HG03039 (cell line): Measurements from ENCODE around the gene SMO.
"Not testable (repeated sequence)": the region's sequence is repeated elsewhere in the genome, so short reads cannot be mapped to it uniquely, and the experiment has no call there.

Experiments used
- ATAC-seq: cut with Tn5 transposase; IDR thresholded peaks from one replicate; pipeline ENCODE4 v1.9.1; 2021; ENCODE audit warnings: mild to moderate bottlenecking, moderate library complexity; ENCODE audit not compliant: unreplicated experiment

The SMO gene

DNA sequence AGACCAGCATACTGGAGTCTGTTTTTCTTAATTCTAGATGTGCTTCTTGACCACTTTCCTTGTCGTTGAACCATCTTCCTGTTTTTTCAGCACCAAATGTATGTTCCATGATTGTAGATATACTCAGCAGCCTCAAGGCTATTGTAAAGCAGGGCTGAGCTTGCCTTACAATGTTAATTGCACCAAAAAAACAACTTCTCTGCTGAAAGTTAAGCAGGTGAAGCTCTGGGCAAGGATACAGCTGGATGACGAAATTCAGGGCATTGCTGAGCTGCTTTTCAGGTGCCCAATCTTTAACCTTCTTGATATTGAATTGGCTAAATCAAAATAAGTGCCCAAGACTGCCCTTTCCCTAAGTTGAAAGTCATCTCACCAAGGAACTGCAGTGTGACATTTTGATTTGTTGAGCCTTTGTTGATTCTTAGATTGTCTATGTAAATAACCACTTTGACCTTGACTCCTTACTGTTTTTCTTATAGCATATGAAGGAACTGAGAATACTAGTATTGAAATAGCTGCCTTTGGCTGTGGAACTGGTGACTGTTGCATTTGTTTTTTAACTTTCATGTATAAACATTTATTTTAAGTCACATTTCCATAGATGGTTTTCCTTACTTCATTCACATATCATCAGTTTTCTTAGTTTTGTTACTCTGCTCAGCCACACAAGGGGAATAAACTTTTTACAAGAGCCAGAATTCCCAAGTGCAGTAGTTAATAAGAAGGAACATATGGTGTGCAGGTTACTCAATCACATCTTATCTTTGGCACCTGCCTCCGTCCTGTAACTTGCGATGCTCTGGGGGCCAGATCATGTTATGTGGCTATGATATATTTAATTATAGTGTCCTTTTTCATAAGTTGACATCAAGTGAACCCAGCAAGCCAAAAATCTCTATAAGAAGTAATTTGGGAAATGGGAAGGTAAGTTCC, 39.5 kb downstream of the SMO start:
- no peak for ATAC-seq

DNA sequence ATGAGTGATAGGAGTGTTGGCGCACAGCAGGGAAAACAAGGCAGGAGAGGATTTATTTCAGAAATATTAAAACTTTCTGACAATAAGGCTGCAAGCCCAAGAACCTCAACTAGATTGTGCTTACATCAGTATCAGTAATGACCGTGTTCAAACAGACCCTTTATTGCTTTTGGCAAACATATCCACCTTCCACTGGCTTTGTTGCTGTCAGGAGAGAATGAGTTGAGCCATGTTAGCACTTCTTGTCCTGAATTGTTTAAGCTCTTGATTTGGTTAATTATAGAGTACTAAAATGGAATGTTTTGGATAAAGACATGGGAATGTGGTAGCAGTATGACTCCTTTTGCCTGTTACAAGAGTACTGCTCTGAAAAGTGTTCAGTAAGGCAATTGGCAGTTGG, 40.2 kb downstream of the SMO start:
- no peak for ATAC-seq

DNA sequence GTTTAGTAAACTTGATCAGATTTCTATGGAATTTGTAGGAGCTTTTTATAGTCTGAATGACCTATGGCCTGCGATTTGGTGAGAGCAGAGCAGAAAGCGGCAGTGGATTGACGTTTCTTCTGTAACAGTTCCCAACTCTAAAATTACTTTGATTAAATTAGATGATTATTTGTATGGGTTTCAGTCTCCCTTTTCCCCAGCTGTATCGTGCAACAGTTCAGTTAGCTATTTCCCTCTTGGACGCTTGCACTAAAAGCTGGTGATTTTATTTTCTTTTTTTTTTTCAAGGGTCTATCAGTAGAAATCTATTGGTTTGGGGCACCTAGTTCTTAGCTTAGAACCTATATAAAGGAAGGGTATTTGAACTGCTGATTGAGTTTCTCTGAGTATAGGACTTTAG, 43.2 kb downstream of the SMO start:
- no peak for ATAC-seq

DNA sequence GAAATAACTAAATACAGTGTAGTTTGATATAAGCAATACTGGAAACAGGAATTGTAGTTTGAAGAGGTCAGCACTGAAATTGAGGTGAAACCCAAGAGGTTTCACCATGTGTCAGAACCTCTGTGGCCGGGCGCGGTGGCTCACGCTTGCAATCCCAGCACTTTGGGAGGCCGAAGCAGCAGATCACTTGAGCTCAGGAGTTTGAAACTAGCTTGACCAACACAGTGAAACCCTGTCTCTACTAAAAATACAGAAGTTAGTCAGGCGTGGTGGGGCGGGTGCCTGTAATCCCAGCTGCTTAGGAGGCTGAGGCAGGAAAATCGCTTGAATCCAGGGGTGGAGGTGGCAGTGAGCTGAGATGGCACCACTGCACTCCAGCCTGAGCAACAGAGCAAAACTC, 50.1 kb downstream of the SMO start:
- ATAC-seq, result no peak

DNA sequence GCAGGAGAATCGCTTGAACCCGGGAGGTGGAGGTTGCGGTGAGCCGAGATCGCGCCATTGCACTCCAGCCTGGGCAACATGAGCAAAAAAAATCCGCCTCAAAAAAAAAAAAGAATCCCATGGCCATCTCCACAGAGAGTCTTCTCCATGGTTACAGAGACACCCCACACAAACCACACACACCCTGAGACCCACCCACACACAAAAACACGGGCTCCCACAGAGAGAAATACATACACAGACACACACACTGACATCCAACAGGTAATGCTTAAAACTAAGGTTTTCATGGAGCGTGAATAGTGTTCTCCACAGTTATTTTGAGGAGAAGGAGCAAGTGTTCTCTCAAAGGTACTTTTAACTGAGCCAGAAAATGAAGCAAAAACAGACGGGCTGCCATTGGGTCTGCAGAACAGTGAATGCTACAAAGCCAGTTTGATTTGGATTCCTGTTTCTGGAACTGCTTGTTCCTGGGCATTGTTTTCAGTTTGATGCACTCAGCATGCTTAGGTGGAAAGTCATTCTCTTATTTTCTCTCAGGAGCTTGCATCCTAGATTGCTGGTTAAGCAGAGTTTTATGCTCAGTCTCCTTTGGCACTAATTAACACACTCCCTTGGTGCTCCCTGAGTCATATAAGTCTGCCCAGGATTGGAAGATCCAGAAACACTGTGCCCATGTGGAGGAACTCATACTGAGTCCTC, 51.8 kb downstream of the SMO start:
- no peak for ATAC-seq

DNA sequence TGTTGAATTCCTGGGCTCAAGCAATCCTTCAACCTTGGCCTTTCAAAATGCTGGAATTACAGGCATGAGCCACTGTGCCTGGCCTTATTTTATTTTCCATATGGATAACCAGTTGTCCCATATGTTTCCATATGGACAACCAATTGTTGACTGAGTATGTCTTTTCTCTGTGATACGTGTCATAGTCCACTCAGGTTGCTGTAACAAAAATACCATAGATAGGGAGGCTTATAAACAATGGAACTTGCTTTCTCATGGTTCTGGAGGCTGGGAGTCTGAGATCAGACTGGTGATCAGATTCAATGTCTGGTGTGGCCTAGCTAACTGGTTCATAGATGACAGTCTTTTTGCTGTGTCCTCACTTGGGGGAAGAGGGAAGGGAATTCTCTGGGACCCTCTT, 55.8 kb downstream of the SMO start:
- no peak for ATAC-seq

DNA sequence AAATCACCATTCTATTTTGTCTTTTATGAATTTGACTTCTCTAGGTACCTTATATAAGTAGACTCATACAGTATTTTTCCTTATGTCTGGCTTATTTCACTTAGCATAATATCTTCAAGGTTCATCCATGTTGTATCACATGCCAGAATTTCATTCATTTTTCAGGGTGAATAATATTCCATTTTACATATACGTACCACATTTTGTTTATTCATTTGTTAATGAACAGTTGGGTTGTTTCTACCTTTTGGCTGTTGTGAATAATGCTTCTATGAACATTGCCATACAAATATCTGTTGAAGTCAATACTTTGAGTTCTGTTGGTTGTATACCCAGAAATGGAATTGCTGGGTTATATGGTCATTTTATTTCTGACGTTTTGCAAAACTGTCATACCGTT, 57.1 kb downstream of the SMO start:
- no peak for ATAC-seq

DNA sequence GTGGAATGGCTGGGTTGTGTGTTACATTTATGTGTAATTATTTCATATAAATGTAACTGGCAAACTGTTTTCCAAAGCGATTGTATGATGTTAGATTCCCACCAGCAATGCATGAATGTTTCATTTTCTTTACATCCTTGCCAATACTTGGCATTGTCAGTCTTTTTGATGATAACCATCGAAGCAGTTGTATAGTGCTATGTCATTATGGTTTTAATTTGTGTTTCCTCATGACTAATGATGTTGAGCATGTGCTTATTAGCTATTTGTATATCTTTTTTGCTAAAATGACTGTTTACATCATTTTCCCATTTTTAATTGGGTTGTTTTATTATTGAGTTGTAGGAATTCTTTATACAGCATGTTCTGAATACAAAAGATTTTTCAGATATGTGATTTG, 58.7 kb downstream of the SMO start:
- no peak for ATAC-seq

DNA sequence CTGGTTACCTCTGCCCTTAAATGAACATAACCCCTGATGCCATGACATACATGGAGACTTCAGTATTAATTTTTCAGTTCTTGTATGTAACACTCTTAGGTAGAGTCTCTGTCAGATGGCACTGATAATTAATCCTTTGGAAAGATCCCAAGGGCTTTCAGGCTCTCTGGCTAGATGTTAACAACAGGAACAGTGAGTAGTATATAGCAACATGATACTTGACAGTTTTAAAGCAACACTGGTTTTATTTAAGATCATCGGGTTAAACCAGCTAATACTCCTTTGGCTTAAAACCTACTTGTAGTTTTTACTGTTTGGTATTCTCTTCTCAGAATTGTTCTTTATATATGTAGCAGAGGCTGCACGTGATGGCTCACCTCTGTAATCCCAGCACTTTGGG, 63.7 kb downstream of the SMO start:
- ATAC-seq, result no peak

DNA sequence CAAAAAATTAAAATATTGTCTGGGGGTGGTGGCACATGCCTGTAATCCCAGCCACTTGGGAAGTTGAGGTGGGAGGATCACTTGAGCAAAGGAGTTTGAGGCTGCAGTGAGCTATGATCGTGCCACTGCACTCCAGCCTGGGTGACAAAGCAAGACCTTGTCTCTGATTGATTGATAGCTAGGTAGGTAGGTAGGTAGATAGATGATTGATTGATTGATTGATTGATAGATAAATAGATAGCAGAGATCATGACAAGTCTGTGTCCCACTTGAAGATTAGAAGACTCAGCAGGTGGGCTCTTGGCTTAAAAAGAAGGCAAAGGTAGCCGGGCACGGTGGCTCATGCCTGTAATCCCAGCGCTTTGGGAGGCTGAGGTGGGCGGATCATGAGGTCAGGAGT, 64.2 kb downstream of the SMO start:
- ATAC-seq, result not testable (repeated sequence)

DNA sequence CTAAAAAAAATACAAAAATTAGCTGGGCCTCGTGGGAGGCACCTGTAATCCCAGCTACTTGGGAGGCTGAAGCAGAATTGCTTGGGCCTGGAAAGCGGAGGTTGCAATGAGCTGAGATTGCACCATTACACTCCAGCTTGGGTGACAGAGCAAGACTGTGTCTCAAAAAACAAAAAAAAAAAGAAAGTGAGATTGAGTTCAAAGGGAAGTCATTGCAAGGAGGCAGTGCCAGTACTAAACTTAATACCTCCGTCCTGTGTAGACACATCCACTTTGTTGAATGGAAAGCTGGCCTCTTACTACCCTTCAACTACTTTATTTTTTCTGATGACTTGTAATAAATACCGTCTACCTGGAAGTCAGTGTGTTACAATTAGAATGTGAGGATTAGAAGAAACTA, 67.4 kb downstream of the SMO start:
- no peak for ATAC-seq

DNA sequence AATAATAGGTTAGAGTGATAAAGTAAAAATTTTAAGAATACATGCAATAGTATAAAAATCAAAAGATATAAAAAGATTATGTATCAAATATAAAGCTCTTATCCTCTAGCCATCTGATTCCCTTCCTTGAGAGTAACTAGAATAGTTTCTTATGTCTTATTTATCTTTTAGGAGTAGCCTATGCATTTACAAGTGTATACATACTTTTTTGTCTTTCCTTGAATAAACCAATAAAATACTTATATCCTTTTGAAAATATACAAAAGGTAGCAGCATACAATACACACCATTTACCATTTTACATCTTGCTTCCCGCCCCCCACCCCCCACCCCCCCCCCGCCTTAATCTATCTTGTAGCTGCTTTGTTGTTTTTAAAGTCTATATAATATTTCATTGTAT, 67.8 kb downstream of the SMO start:
- no peak for ATAC-seq

DNA sequence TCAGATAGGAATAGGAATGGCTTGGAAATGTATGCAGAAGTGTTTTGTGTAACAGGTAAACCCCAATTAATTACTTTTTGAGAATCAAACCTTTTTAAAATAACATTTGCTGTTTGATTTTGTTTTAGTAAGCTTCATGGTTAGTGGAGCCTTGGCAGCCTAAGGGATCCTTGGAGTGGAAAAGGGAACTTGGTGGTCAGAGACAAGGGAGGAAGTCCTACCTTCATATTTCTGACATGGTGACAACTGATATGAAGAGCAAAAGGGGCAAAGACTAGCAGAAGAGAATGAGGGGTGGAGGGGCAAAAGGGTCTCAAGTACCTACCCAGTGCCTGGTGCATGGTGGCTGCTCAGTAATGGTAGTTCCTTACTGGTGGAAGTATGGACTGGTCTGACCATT, 68.7 kb downstream of the SMO start:
- ATAC-seq, result no peak

DNA sequence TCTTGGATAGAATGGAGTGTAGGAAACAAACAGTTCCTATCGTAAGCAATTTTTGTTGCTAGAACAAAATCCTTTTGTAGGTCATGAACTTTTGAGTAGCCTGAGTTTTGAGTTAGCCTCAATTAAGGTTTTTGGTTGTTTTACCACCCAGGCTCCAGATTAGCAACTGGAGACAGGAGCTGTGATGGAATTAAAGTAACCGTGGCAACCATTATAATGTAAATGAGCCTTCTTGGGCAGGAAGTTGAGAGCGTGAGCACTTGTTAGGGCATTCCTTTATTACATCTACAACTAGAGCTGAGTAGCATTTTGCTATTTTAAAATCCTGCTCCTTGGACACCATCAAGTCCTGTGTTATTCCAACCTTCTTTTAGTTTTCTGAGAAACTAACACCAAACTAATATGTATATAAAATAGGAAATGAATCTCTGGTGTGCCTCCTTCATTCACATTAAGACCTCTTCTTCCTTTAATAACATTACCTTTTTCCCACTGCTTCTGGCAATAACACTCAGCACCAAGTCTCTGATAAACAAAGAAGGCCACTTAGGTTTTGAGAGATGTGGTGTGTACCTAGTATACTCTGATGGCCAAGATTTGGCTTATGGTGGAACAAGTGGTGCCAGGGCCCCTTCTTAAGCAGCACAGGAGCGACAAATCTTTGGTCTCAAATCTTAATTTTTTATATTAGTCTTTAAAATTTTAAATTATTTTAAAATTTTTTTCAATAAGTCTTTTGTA, 70.4 kb downstream of the SMO start:
- no peak for ATAC-seq

DNA sequence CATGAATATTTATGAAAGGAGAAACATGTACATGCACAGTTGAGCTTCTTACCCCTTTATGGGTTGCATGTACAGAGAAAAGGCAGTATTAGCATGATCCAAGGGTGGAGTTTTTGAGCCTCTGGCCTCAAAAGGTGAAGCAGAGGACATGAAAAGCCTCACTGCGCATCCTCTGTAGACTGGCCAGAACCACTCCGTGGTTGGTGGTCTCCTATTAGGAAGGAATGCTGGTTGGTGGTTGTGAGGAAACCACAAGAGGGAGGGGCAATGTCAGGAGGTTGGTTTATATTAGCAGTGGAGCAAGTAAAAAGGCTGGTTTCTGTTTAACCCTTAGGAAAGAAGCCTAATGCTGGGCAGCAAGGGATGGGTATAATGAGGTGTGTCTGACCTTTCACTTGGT, 73.9 kb downstream of the SMO start:
- ATAC-seq, result no peak
